Measurements from ENCODE around the gene XPNPEP1.

DNA sequence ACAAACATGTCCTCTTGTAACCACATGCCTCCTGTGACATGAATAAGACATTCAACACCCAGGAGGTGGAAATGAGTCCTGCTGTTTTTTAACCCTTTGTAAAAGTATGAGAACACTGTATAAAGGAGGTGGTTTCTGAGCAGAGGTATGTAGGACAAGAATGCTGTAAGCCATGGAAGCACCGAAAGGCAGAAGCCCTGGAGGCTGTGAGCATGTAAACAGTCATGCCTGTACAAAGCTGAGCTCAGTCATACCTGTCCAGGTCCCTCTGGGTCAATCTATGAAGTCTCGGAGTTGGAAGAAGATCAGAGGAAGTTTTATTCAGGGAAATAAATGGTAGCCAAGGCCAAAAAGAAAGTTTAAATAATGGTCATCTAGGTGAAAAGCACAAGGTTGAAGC lies 34.7 kb upstream of the XPNPEP1 start:
- TF ChIP-seq POLR2A (IDR thresholded peaks at IDR 0.05), result no peak
- TF ChIP-seq, protein P1, sequence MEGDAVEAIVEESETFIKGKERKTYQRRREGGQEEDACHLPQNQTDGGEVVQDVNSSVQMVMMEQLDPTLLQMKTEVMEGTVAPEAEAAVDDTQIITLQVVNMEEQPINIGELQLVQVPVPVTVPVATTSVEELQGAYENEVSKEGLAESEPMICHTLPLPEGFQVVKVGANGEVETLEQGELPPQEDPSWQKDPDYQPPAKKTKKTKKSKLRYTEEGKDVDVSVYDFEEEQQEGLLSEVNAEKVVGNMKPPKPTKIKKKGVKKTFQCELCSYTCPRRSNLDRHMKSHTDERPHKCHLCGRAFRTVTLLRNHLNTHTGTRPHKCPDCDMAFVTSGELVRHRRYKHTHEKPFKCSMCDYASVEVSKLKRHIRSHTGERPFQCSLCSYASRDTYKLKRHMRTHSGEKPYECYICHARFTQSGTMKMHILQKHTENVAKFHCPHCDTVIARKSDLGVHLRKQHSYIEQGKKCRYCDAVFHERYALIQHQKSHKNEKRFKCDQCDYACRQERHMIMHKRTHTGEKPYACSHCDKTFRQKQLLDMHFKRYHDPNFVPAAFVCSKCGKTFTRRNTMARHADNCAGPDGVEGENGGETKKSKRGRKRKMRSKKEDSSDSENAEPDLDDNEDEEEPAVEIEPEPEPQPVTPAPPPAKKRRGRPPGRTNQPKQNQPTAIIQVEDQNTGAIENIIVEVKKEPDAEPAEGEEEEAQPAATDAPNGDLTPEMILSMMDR (IDR thresholded peaks at IDR 0.05), result no peak
